ENCODE data around the gene ADAM30.

- TF ChIP-seq CTCF (IDR thresholded peaks at IDR 0.05 in 8 of 11, conservative IDR thresholded peaks at IDR 0.05 in 3 of 11) (no peak), POLR2A (IDR thresholded peaks at IDR 0.05) (no peak), POLR2AphosphoS5 (IDR thresholded peaks at IDR 0.05) (no peak)
Observed at GRCh38 chr1:119883826-119884225, 12.5 kb downstream of the ADAM30 start.

All from spleen (tissue), 7 donors.